K562 (cell line): ENCODE results near the gene PCDHGA8. TPM values are rescaled to one million over a fixed set of nuclear protein-coding genes. Genes with fewer than 3 reads are reported as not detected.

Experiments
- ATAC-seq: fragments of 200-7000 bp; cut with Tn5 transposase; 3 replicates; pipeline ENCODE4 v1.9.1; 2020; ENCODE audit warnings: moderate library complexity
- BruUV-seq: library from RNA; stranded (reverse); fragments of 400-500 nt; replicated peaks from 2 replicates; lab custom pipeline; 2021; lab: Mats Ljungman, UMichigan
- CTCF ChIA-PET: fragments of 300-600 bp; formaldehyde crosslinking; extraction: SDS; loops from one replicate; lab custom pipeline; 2021; ENCODE audit warnings: low intra/inter-chr PET ratio; lab: Yijun Ruan, JAX
- POLR2A ChIA-PET: fragments of 300-600, 350-650 bp; sonication (Branson Sonifier 250); formaldehyde crosslinking; extraction: SDS; loops from one replicate; lab custom pipeline; 2021; ENCODE audit warnings: antibody characterized with exemption, inconsistent platforms; lab: Yijun Ruan, JAX
- DNase-seq, 4 experiments: peaks; one replicate each; pipeline versions ENCODE4 v3.0.0 to v3.0.0-alpha.2; 2011 to 2018; ENCODE audit warnings: low spot score in 3 of 4, mixed read lengths in 3 of 4; ENCODE audit errors: extremely low read depth in 1 of 4
- FAIRE-seq: peaks from 2 replicates; lab custom pipeline; 2011; peaks lifted over from hg19 to GRCh38; lab: Jason Lieb, UNC
- H2AFZ ChIP-seq: 2 replicates; pipeline ENCODE4 v1.6.0; 2011; ENCODE audit warnings: low read depth, low read length, control low read depth, inconsistent platforms
- H3K27ac ChIP-seq: fragments of 200-600 bp; 3 replicates; pipeline ENCODE4 v1.8.0; 2011; ENCODE audit warnings: low read depth, mild to moderate bottlenecking, control low read depth, inconsistent platforms, low read length, moderate library complexity, mixed read lengths; ENCODE audit errors: extremely low read depth
- H3K27me3 ChIP-seq, 2 experiments: fragments of 300-600 bp in 1 of 2; 2 replicates in 1 of 2; 3 replicates in 1 of 2; pipeline versions ENCODE4 v1.6.0 to v1.8.0; 2011; ENCODE audit warnings: inconsistent platforms in 2 of 2, low read length in 2 of 2, mild to moderate bottlenecking in 1 of 2, mixed read lengths in 1 of 2, moderate library complexity in 1 of 2; ENCODE audit not compliant: control insufficient read depth in 2 of 2, insufficient read depth in 2 of 2
- H3K36me3 ChIP-seq: fragments of 300-600 bp; 3 replicates; pipeline ENCODE4 v1.8.0; 2011; ENCODE audit warnings: mild to moderate bottlenecking, low read length, inconsistent platforms; ENCODE audit not compliant: control insufficient read depth, insufficient read depth
- H3K4me1 ChIP-seq, 2 experiments: fragments of 200-600 bp in 1 of 2; replicated peaks in 1 of 2; 2 replicates in 1 of 2; 3 replicates in 1 of 2; pipeline versions ENCODE4 v1.5.1 to v1.8.0; 2011; ENCODE audit warnings: inconsistent platforms in 2 of 2, low read length in 2 of 2, mild to moderate bottlenecking in 1 of 2, mixed read lengths in 1 of 2, moderate library complexity in 1 of 2; ENCODE audit not compliant: control insufficient read depth in 2 of 2, insufficient read depth in 2 of 2
- H3K4me2 ChIP-seq: 2 replicates; pipeline ENCODE4 v1.6.1; 2011; ENCODE audit warnings: low read length, control low read depth, inconsistent platforms, mixed read lengths; ENCODE audit not compliant: insufficient read depth
- H3K4me3 ChIP-seq: fragments of 200-600 bp; sonication (generic), shearing (Covaris generic); 2 replicates; pipeline ENCODE4 v1.5.1; 2016; ENCODE audit warnings: control low read depth, inconsistent platforms
- H3K79me2 ChIP-seq: fragments of 200-600 bp; 3 replicates; pipeline ENCODE4 v1.8.0; 2011; ENCODE audit warnings: low read length, inconsistent platforms; ENCODE audit not compliant: control insufficient read depth, insufficient read depth
- H3K9ac ChIP-seq, 2 experiments: 2 replicates each; pipeline versions ENCODE4 v1.6.0 to v1.6.1; 2011; ENCODE audit warnings: low read depth in 2 of 2, low read length in 2 of 2, control low read depth in 1 of 2, inconsistent platforms in 1 of 2, mild to moderate bottlenecking in 1 of 2, mixed read lengths in 1 of 2; ENCODE audit not compliant: insufficient read depth in 1 of 2
- H3K9me1 ChIP-seq: one replicate; pipeline ENCODE4 v1.6.0; 2011; ENCODE audit warnings: inconsistent platforms, mild to moderate bottlenecking, low read length, moderate library complexity; ENCODE audit not compliant: control insufficient read depth, insufficient read depth
- H3K9me3 ChIP-seq: replicated peaks from 2 replicates; pipeline ENCODE4 v1.5.1; 2011; ENCODE audit warnings: low read depth, low read length, inconsistent platforms; ENCODE audit not compliant: control insufficient read depth, insufficient read depth
- H4K20me1 ChIP-seq: replicated peaks from 2 replicates; pipeline ENCODE4 v1.6.1; 2011; ENCODE audit warnings: low read length, inconsistent platforms, mixed read lengths; ENCODE audit not compliant: control insufficient read depth, insufficient read depth
- CBX8 ChIP-seq: fragments of 200-600 bp; sonication (generic); IDR thresholded peaks from 2 replicates; pipeline ENCODE4 v1.6.1; 2012; ENCODE audit warnings: borderline replicate concordance, mixed run types, low read depth, mild to moderate bottlenecking, moderate library complexity, mixed read lengths, low read length, control low read depth, inconsistent platforms; ENCODE audit not compliant: poor library complexity, severe bottlenecking; ENCODE audit errors: extremely low read depth
- POLR2A ChIP-seq: fragments of 450-650 bp; conservative IDR thresholded peaks from 2 replicates; pipeline ENCODE4 v1.6.1; 2016
- REST ChIP-seq, 2 experiments: fragments of 450-650 bp; formaldehyde crosslinking in 1 of 2; IDR thresholded peaks; 2 replicates each; pipeline versions ENCODE4 v1.4.0 to v1.6.1; 2014 to 2020; ENCODE audit warnings: mild to moderate bottlenecking in 2 of 2, borderline replicate concordance in 1 of 2, low read depth in 1 of 2
- WGBS: fragments of 100-300 bp; shearing (Covaris generic); methylation state at CpG from one replicate; pipeline ENCODE4 v1.1.6; 2016; ENCODE audit warnings: low coverage, mixed read lengths; ENCODE audit not compliant: insufficient coverage; ENCODE audit errors: missing lambda C conversion rate; 5-methylcytosine and 5-hydroxymethylcytosine counted together
- in situ Hi-C: fragments of 300-500 bp; cut with MboI; formaldehyde crosslinking; loops from 4 replicates; pipeline ENCODE4 v1.15.0; 2018; ENCODE audit warnings: inconsistent platforms, mixed read lengths
- intact Hi-C: fragments of 100-400 bp; cut with micrococcal nuclease; formaldehyde crosslinking; loops from 2 replicates; pipeline ENCODE4 v1.14.2; 2022
- polyA plus RNA-seq, 8 experiments: library from polyadenylated mRNA; depleted of rRNA in 4 of 8; stranded (reverse) in 5 of 8; unstranded in 3 of 8; fragments of >200 nt; fragmentation: Nextera tagmentation in 2 of 8; fragmentation: Illumina TruSeq in 1 of 8; extraction: Ambion mirVana in 2 of 8; extraction: Trizol in 1 of 8; gene quantifications; 2 replicates each; pipeline versions ENCODE4 v1.2.1 to v1.2.3, GENCODE V29; 2011 to 2014; ENCODE audit warnings: inconsistent platforms in 1 of 8, missing spikeins in 1 of 8
- total RNA-seq, 7 experiments: library from RNA; depleted of rRNA in 6 of 7; stranded (reverse); fragments of >200 nt in 6 of 7; fragmentation: Illumina TruSeq in 2 of 7; extraction: Trizol in 2 of 7; gene quantifications; 2 replicates each; pipeline versions ENCODE4 v1.2.1 to v1.2.3, GENCODE V29; 2011 to 2021; ENCODE audit warnings: low replicate concordance in 1 of 7

The PCDHGA8 gene
- total and polyA plus RNA-seq, 9 of the 15 experiments (the other 6 are each of a cell fraction or from before 2014, with no cell fraction given): 0.04 to 0.11 (median 0.07) TPM; not detected in 2

- 9% methylated on average over 13 of the region's 13 CpGs for WGBS
- no peaks in the 10 kb centered on the region for H3K36me3 ChIP-seq
- H3K79me2 ChIP-seq: no peaks in the 10 kb centered on the region
- peak overlapping the region; percentile 17; the same call in 1 of the 2 replicates for H3K4me3 ChIP-seq
- POLR2A ChIA-PET: interaction anchor here (0.5 to 1.5 kb wide), 4 partner anchors 9 to 535 kb away, joined by 3 to 7 read pairs (median 4); partner anchors contain the start of gene PCDHGA10
- no peak for FAIRE-seq
- H3K27me3 ChIP-seq: peaks cover 0 to 41% of the 10 kb centered on the region in 2 experiments; a peak in 3 of 5 replicates
- 0 out of 2 replicates have a peak, but pooled peaks cover 1% of the 10 kb centered on the region for H3K9me3 ChIP-seq
- H2AFZ ChIP-seq: no peak overlapping the region
- H3K9ac ChIP-seq: no peak overlapping the region
- in situ Hi-C loops (loop anchor here (5.0 kb wide), 2 partner anchors 101 to 141 kb away; no protein-coding TSS in a partner anchor), intact Hi-C loops (loop anchor here (2.0 to 5.0 kb wide), 2 partner anchors 91 to 137 kb away; no protein-coding TSS in a partner anchor)
- CTCF ChIA-PET: interaction anchor here (0.6 to 2.0 kb wide), 5 partner anchors 9 to 142 kb away, joined by 3 to 6 read pairs (median 3); no protein-coding TSS in a partner anchor
- H3K4me1 ChIP-seq: peaks cover 0 to 23% of the 10 kb centered on the region in 2 experiments; a peak in 2 of 5 replicates
- no peak for DNase-seq
- no peak for ATAC-seq
- no peaks in the 10 kb centered on the region for H4K20me1 ChIP-seq
- H3K27ac ChIP-seq: no peak overlapping the region
- TF ChIP-seq POLR2A: no peak
- no TSS peak for BruUV-seq
- H3K4me2 ChIP-seq: no peak overlapping the region; the same call in 1 of the 2 replicates
- no peaks in the 10 kb centered on the region for H3K9me1 ChIP-seq
Measured at GRCh38 chr5:141421489-141421855, 29.0 kb downstream of the PCDHGA8 start.

- no peaks in the 10 kb centered on the region for H3K79me2 ChIP-seq
- CTCF ChIA-PET: no interaction called here
- H4K20me1 ChIP-seq: no peaks in the 10 kb centered on the region
- no peak overlapping the region for H3K4me3 ChIP-seq
- H3K27me3 ChIP-seq: peaks cover 6 to 47% of the 10 kb centered on the region in 2 experiments; a peak in 3 of 5 replicates
- no peak for FAIRE-seq
- 0 out of 2 replicates have a peak, but pooled peaks cover 1% of the 10 kb centered on the region for H3K9me3 ChIP-seq
- peaks cover 0 to 22% of the 10 kb centered on the region in 2 experiments; a peak in 2 of 5 replicates for H3K4me1 ChIP-seq
- in situ Hi-C loops: loop anchor here (5.0 kb wide), 2 partner anchors 99 to 139 kb away; no protein-coding TSS in a partner anchor
- no peak overlapping the region for H3K27ac ChIP-seq
- POLR2A ChIA-PET: no interaction called here
- H3K36me3 ChIP-seq: no peaks in the 10 kb centered on the region
- 24% methylated on average over 34 of the region's 42 CpGs for WGBS
- H3K4me2 ChIP-seq: no peak overlapping the region
- BruUV-seq: no TSS peak
- no peak for DNase-seq
- no peak overlapping the region for H3K9ac ChIP-seq
- no peaks in the 10 kb centered on the region for H3K9me1 ChIP-seq
- no peak for ATAC-seq
- intact Hi-C loops: loop anchor here (5.0 kb wide), 1 partner anchor 89 kb away; no protein-coding TSS in a partner anchor
- H2AFZ ChIP-seq: no peak overlapping the region
- TF ChIP-seq REST (IDR thresholded peaks at IDR 0.05; ENCODE audit: borderline replicate concordance) (peak; percentile 33; the same call in 1 of the 2 replicates), REST (CRISPR knock-in tag; IDR thresholded peaks at IDR 0.05; ENCODE audit: low read depth) (no peak), CBX8 (no peak)
Measured at GRCh38 chr5:141422742-141423291, 30.4 kb downstream of the PCDHGA8 start.
